SK-N-SH (cell line): ENCODE data around the gene NDFIP1. TPM values are rescaled to one million over a fixed set of nuclear protein-coding genes. Genes with fewer than 3 reads are reported as not detected.
A peak's percentile ranks its signal among the peaks of the same experiment; 100 is the strongest.

ENCODE experiments used
- CTCF ChIA-PET: fragments of 300-600, 350-600 bp; formaldehyde crosslinking; extraction: SDS; loops from one replicate; lab custom pipeline; 2021; lab: Yijun Ruan, JAX
- POLR2A ChIA-PET: fragments of 350-600 bp; sonication (Branson Sonifier 250); formaldehyde crosslinking; extraction: SDS; loops from one replicate; lab custom pipeline; 2020; ENCODE audit warnings: antibody characterized with exemption, inconsistent platforms; lab: Yijun Ruan, JAX
- DNase-seq: peaks from one replicate; pipeline ENCODE4 v3.0.0; 2012
- H2AFZ ChIP-seq: fragments of 200-600 bp; sonication (generic); 2 replicates; pipeline ENCODE4 v1.8.1; 2016; ENCODE audit warnings: antibody characterized with exemption, mild to moderate bottlenecking, low read depth
- H3F3A ChIP-seq: fragments of 200-600 bp; sonication (generic); replicated peaks from 2 replicates; pipeline ENCODE3; 2016; ENCODE audit warnings: antibody characterized with exemption, mild to moderate bottlenecking; ENCODE audit not compliant: insufficient read depth
- H3K27ac ChIP-seq, 2 experiments: fragments of 200-500 bp in 1 of 2; fragments of 200-600 bp in 1 of 2; sonication (Bioruptor generic) in 1 of 2; sonication (generic), shearing (Covaris generic) in 1 of 2; 2 replicates each; pipeline versions ENCODE4 v1.5.1 to v1.6.1; 2014 to 2016; ENCODE audit warnings: low read depth in 2 of 2, inconsistent platforms in 1 of 2, low read length in 1 of 2, mild to moderate bottlenecking in 1 of 2, mixed read lengths in 1 of 2
- H3K27me3 ChIP-seq: fragments of 200-600 bp; sonication (generic), shearing (Covaris generic); 2 replicates; pipeline ENCODE4 v1.6.1; 2016; ENCODE audit warnings: mixed run types; ENCODE audit not compliant: insufficient read depth
- H3K36me3 ChIP-seq, 2 experiments: fragments of 200-500 bp in 1 of 2; fragments of 200-600 bp in 1 of 2; sonication (Bioruptor generic) in 1 of 2; sonication (generic) in 1 of 2; replicated peaks in 1 of 2; 2 replicates each; pipeline versions ENCODE3 to v1.5.1; 2014 to 2016; ENCODE audit warnings: low read length in 1 of 2, mild to moderate bottlenecking in 1 of 2; ENCODE audit not compliant: insufficient read depth in 2 of 2, control insufficient read depth in 1 of 2
- H3K4me1 ChIP-seq, 2 experiments: fragments of 200-500 bp in 1 of 2; fragments of 200-600 bp in 1 of 2; sonication (Bioruptor generic) in 1 of 2; sonication (generic), shearing (Covaris generic) in 1 of 2; 2 replicates each; pipeline versions ENCODE4 v1.5.1 to v1.6.1; 2014 to 2016; ENCODE audit warnings: low read depth in 1 of 2, low read length in 1 of 2, mixed run types in 1 of 2; ENCODE audit not compliant: insufficient read depth in 2 of 2, control insufficient read depth in 1 of 2
- H3K4me2 ChIP-seq: fragments of 200-600 bp; sonication (generic), shearing (Covaris generic); 2 replicates; pipeline ENCODE4 v1.6.1; 2017; ENCODE audit warnings: mixed run types
- H3K4me3 ChIP-seq, 2 experiments: fragments of 200-500 bp in 1 of 2; fragments of 200-600 bp in 1 of 2; sonication (Bioruptor generic) in 1 of 2; sonication (generic), shearing (Covaris generic) in 1 of 2; 2 replicates each; pipeline versions ENCODE4 v1.5.1 to v1.8.1; 2014 to 2016; ENCODE audit warnings: low read depth in 2 of 2, inconsistent platforms in 1 of 2, low read length in 1 of 2, mild to moderate bottlenecking in 1 of 2, mixed read lengths in 1 of 2, moderate library complexity in 1 of 2
- H3K79me2 ChIP-seq: fragments of 200-600 bp; sonication (generic); 2 replicates; pipeline ENCODE4 v1.8.1; 2017; ENCODE audit warnings: mild to moderate bottlenecking; ENCODE audit not compliant: insufficient read depth
- H3K9ac ChIP-seq: fragments of 200-600 bp; sonication (generic); 2 replicates; pipeline ENCODE4 v1.6.1; 2017; ENCODE audit warnings: mixed run types
- H3K9me2 ChIP-seq: fragments of 200-600 bp; sonication (generic); 2 replicates; pipeline ENCODE4 v1.6.1; 2017; ENCODE audit warnings: mixed run types
- H3K9me3 ChIP-seq: fragments of 200-600 bp; sonication (generic); 2 replicates; pipeline ENCODE4 v1.6.1; 2017; ENCODE audit warnings: mixed run types, mild to moderate bottlenecking, moderate library complexity
- H4K20me1 ChIP-seq: fragments of 200-600 bp; sonication (generic); 2 replicates; pipeline ENCODE4 v1.6.1; 2017; ENCODE audit warnings: mild to moderate bottlenecking, mixed run types; ENCODE audit not compliant: insufficient read depth
- FOSL2 ChIP-seq: IDR thresholded peaks from 2 replicates; pipeline ENCODE4 v1.4.0; 2012; ENCODE audit warnings: low read depth, mild to moderate bottlenecking, moderate library complexity, borderline replicate concordance
- GATA2 ChIP-seq: sonication (generic); formaldehyde crosslinking; IDR thresholded peaks from 2 replicates; pipeline ENCODE4 v1.5.0; 2020; ENCODE audit warnings: mild to moderate bottlenecking, missing genetic modification reagents
- MEF2A ChIP-seq: IDR thresholded peaks from 2 replicates; pipeline ENCODE4 v1.4.0; 2012; ENCODE audit warnings: low read depth, borderline replicate concordance
- MXI1 ChIP-seq: IDR thresholded peaks from 2 replicates; pipeline ENCODE4 v1.6.1; 2012; ENCODE audit warnings: mild to moderate bottlenecking, low read depth, low read length, improper control_type of control experiment
- POLR2AphosphoS5 ChIP-seq: IDR thresholded peaks from 2 replicates; pipeline ENCODE4 v1.6.1; 2012; ENCODE audit warnings: low read depth, low read length
- RAD21 ChIP-seq: IDR thresholded peaks from 2 replicates; pipeline ENCODE4 v1.6.1; 2012; ENCODE audit warnings: mild to moderate bottlenecking, low read length
- REST ChIP-seq: IDR thresholded peaks from 2 replicates; pipeline ENCODE4 v1.6.1; 2012; ENCODE audit warnings: mild to moderate bottlenecking, low read depth, low read length, moderate library complexity
- WGBS: methylation state at CpG from one replicate; pipeline ENCODE4 v1.1.6; 2017; ENCODE audit warnings: low lambda C conversion rate; 5-methylcytosine and 5-hydroxymethylcytosine counted together
- polyA plus RNA-seq, 3 experiments: library from polyadenylated mRNA; depleted of rRNA; stranded (reverse); fragments of >200 nt; gene quantifications; 2 replicates each; pipeline ENCODE4 v1.2.3, GENCODE V29; 2012
- TF ChIP-seq, protein P1 (sequence below): fragments of 200-600 bp; sonication (generic); IDR thresholded peaks from 2 replicates; pipeline ENCODE4 v1.6.1; 2017; ENCODE audit warnings: antibody characterized with exemption, mild to moderate bottlenecking, moderate library complexity
- TF ChIP-seq, protein P2 (sequence below): IDR thresholded peaks from 2 replicates; pipeline ENCODE4 v1.4.0; 2012; ENCODE audit warnings: low read depth, borderline replicate concordance
- TF ChIP-seq, protein P3 (sequence below): fragments of 150-350 bp; IDR thresholded peaks from 2 replicates; pipeline ENCODE4 v1.6.1; 2017; ENCODE audit warnings: antibody characterized with exemption, low read length, low read depth, borderline replicate concordance
- TF ChIP-seq, protein P4 (sequence below): IDR thresholded peaks from 2 replicates; pipeline ENCODE4; 2012

Gene NDFIP1
- polyA plus RNA-seq, 1 of the 3 experiments (the other 2 are of a cell fraction) = 40.0 TPM

- H3K27ac ChIP-seq = peak overlapping the region; percentile 85 to 93
- H3K79me2 ChIP-seq = peaks cover 63% of the 10 kb centered on the region
- DNase-seq = peak; percentile 43
- peak overlapping the region; percentile 97 for H3K9ac ChIP-seq
- H3K9me3 ChIP-seq = no peaks in the 10 kb centered on the region
- no peak overlapping the region; the same call in 1 of the 2 replicates for H2AFZ ChIP-seq
- ChIA-PET POLR2A (interaction anchor here (0.9 to 1.2 kb wide), 3 partner anchors 45 to 141 kb away, joined by 3 to 6 read pairs (median 3); partner anchors contain the start of genes GNPDA1 and RNF14), CTCF (interaction anchor here (0.6 to 3.9 kb wide), 20 partner anchors 9 to 150 kb away, joined by 3 to 35 read pairs (median 3); partner anchors contain the start of genes GNPDA1 and RNF14)
- peaks cover 7% of the 10 kb centered on the region for H3F3A ChIP-seq
- H3K36me3 ChIP-seq = peaks cover 6 to 9% of the 10 kb centered on the region in 2 experiments
- no peaks in the 10 kb centered on the region for H3K9me2 ChIP-seq
- H3K4me3 ChIP-seq = peak overlapping the region; percentile 90 to 98
- peaks cover 54% of the 10 kb centered on the region for H4K20me1 ChIP-seq
- peaks cover 5 to 12% of the 10 kb centered on the region in 2 experiments; a peak in 3 of 4 replicates for H3K4me1 ChIP-seq
- peak overlapping the region; percentile 95 for H3K4me2 ChIP-seq
- no peaks in the 10 kb centered on the region for H3K27me3 ChIP-seq
- 6% methylated on average over 9 of the region's 9 CpGs for WGBS
- TF ChIP-seq MEF2A (no peak), RAD21 (peak; percentile 30; the same call in 1 of the 2 replicates), MXI1 (peak; percentile 93)
- TF ChIP-seq, protein P1, sequence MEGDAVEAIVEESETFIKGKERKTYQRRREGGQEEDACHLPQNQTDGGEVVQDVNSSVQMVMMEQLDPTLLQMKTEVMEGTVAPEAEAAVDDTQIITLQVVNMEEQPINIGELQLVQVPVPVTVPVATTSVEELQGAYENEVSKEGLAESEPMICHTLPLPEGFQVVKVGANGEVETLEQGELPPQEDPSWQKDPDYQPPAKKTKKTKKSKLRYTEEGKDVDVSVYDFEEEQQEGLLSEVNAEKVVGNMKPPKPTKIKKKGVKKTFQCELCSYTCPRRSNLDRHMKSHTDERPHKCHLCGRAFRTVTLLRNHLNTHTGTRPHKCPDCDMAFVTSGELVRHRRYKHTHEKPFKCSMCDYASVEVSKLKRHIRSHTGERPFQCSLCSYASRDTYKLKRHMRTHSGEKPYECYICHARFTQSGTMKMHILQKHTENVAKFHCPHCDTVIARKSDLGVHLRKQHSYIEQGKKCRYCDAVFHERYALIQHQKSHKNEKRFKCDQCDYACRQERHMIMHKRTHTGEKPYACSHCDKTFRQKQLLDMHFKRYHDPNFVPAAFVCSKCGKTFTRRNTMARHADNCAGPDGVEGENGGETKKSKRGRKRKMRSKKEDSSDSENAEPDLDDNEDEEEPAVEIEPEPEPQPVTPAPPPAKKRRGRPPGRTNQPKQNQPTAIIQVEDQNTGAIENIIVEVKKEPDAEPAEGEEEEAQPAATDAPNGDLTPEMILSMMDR = peak; percentile 38
These were observed 1.5 kb downstream of the NDFIP1 start for GRCh38 chr5:142110046-142110531.

DNA sequence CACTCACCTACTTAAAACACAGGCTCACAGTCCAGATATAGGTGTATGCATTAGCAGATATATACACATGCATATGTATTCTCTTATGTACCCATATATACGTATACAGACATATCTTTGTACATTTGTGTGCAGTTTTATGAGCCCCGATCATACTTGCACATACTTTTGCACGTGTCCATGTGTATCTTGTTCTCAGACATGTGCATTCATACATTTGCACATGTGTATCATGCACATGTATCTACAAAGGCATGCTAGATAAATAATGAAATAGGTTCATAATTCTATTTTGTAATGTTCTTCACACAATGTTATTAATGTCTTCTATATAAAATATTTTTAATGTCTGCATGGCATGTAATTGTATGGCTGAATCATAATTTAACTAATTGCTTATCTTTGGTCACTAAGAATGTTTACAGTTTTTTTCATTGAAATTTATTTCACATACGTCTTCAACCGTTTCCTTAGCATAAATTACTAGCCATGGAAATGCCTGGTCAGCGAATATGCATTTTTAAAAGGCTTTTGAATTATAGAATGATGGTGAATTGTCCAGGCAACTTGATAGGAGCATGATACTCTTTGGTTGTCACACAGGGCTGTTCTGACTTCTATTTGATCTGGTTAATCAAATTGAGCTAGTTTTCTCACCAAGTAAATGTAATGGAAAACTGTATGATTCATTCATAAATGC is 2.6 kb downstream of the NDFIP1 start:
- TF ChIP-seq POLR2AphosphoS5 (no peak), GATA2 (no peak), FOSL2 (no peak), REST (no peak)
- TF ChIP-seq, protein P2, sequence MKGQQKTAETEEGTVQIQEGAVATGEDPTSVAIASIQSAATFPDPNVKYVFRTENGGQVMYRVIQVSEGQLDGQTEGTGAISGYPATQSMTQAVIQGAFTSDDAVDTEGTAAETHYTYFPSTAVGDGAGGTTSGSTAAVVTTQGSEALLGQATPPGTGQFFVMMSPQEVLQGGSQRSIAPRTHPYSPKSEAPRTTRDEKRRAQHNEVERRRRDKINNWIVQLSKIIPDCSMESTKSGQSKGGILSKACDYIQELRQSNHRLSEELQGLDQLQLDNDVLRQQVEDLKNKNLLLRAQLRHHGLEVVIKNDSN = no peak
- TF ChIP-seq, protein P3, sequence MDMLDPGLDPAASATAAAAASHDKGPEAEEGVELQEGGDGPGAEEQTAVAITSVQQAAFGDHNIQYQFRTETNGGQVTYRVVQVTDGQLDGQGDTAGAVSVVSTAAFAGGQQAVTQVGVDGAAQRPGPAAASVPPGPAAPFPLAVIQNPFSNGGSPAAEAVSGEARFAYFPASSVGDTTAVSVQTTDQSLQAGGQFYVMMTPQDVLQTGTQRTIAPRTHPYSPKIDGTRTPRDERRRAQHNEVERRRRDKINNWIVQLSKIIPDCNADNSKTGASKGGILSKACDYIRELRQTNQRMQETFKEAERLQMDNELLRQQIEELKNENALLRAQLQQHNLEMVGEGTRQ = no peak
- TF ChIP-seq, protein P4, sequence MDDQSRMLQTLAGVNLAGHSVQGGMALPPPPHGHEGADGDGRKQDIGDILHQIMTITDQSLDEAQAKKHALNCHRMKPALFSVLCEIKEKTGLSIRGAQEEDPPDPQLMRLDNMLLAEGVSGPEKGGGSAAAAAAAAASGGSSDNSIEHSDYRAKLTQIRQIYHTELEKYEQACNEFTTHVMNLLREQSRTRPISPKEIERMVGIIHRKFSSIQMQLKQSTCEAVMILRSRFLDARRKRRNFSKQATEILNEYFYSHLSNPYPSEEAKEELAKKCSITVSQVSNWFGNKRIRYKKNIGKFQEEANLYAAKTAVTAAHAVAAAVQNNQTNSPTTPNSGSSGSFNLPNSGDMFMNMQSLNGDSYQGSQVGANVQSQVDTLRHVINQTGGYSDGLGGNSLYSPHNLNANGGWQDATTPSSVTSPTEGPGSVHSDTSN = no peak
- Histone ChIP-seq H4K20me1 (peaks cover 64% of the 10 kb centered on the region), H3K4me2 (peak overlapping the region; percentile 95), H3K36me3 (peaks cover 6 to 9% of the 10 kb centered on the region in 2 experiments), H3K9ac (peak overlapping the region; percentile 97; the same call in 1 of the 2 replicates), H3K9me2 (no peaks in the 10 kb centered on the region), H3K4me3 (peak overlapping the region; percentile 90 to 98; a peak in 3 of 4 replicates), H3K27me3 (no peaks in the 10 kb centered on the region), H3K79me2 (peaks cover 73% of the 10 kb centered on the region), H2AFZ (no peak overlapping the region), H3K9me3 (no peaks in the 10 kb centered on the region), H3K4me1 (peaks cover 12% of the 10 kb centered on the region in 2 experiments; a peak in 3 of 4 replicates), H3F3A (peaks cover 10% of the 10 kb centered on the region), H3K27ac (no peak overlapping the region; a peak in 1 of 4 replicates)
- CTCF ChIA-PET = interaction anchor here (0.6 to 3.9 kb wide), 9 partner anchors 9 to 110 kb away, joined by 3 to 35 read pairs (median 3); partner anchors contain the start of gene GNPDA1
- 94% methylated on average over 6 of the region's 6 CpGs for WGBS
- POLR2A ChIA-PET = interaction anchor here (0.9 to 1.0 kb wide), 2 partner anchors 46 to 99 kb away, joined by 3 to 6 read pairs; partner anchors contain the start of gene GNPDA1
- no peak for DNase-seq
